Measurements from ENCODE around the gene C4orf46.

Gene C4orf46

DNA sequence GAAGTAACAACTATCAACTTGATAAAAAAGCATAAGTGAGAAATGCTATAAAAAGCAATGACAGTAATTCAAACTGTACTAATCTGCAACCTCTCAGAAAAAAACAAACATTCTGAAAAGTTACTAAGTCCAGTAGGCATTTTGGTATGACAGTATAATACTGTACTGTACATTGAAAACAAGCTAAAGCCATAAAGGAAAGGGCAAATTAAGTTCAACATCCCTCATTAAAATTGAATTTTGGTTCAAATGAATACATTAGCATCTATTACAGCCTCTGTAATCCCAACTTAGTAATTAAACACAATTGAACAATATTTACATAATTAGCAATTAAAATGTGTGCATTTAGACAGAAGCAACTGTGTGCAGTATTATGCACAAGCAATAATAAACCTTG is 53.7 kb downstream of the C4orf46 start:
- no peak for TF ChIP-seq EP300 (IDR thresholded peaks at IDR 0.05; ENCODE audit: borderline replicate concordance)
- no peak for TF ChIP-seq TAF1 (IDR thresholded peaks at IDR 0.05; ENCODE audit: low read depth)
- TF ChIP-seq YY1 (IDR thresholded peaks at IDR 0.05; ENCODE audit: low read depth) = no peak
- TF ChIP-seq ZBTB7A (IDR thresholded peaks at IDR 0.05; ENCODE audit: low read depth) = no peak
- TF ChIP-seq FOXM1 (IDR thresholded peaks at IDR 0.05; ENCODE audit: borderline replicate concordance, low read depth) = no peak
- TF ChIP-seq CREB1 (IDR thresholded peaks at IDR 0.05; ENCODE audit: low read depth) = no peak
